Gastrocnemius medialis (tissue), 4 donors: ENCODE measurements around the gene HACL1.
A peak's percentile ranks its signal among the peaks of the same experiment; 100 is the strongest.

Source experiments
- POLR2A ChIP-seq, 2 donors: fragments of 450-650 bp; IDR thresholded peaks; one replicate each; pipeline ENCODE4 v1.6.1; 2017; ENCODE audit warnings: antibody characterized with exemption in 2 of 2, mild to moderate bottlenecking in 2 of 2, moderate library complexity in 2 of 2
- TF ChIP-seq, protein P1 (sequence below), 5 experiments: fragments of 450-650 bp in 3 of 5; fragments of 200-600 bp in 2 of 5; sonication (generic) in 2 of 5; IDR thresholded peaks in 4 of 5; conservative IDR thresholded peaks in 1 of 5; 1 replicate in 4 of 5; 2 replicates in 1 of 5; pipeline ENCODE4 v1.5.1; 2016 to 2019; ENCODE audit warnings: antibody characterized with exemption in 5 of 5, mild to moderate bottlenecking in 3 of 5, moderate library complexity in 3 of 5

DNA sequence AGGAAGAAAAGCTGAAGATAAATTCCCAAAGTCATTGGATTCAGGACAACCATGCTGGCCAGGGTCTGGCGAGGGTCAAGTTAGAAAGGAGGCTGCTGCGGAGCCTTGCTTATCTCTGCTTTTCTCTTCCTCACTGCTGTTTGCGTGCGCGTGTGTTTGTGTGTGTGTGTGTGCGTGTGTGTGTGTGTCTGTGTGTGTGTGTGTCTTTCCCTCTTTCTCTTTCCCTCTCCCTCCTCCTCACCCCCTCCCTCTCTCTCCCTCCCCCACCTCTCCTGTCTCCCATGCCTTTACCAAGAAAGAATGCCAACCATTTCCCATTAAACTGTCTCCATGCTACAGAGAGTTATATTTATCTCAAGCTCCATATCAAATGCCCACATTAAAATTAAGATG is 79.8 kb downstream of the HACL1 start, which contains the start of gene COLQ:
- TF ChIP-seq, protein P1, sequence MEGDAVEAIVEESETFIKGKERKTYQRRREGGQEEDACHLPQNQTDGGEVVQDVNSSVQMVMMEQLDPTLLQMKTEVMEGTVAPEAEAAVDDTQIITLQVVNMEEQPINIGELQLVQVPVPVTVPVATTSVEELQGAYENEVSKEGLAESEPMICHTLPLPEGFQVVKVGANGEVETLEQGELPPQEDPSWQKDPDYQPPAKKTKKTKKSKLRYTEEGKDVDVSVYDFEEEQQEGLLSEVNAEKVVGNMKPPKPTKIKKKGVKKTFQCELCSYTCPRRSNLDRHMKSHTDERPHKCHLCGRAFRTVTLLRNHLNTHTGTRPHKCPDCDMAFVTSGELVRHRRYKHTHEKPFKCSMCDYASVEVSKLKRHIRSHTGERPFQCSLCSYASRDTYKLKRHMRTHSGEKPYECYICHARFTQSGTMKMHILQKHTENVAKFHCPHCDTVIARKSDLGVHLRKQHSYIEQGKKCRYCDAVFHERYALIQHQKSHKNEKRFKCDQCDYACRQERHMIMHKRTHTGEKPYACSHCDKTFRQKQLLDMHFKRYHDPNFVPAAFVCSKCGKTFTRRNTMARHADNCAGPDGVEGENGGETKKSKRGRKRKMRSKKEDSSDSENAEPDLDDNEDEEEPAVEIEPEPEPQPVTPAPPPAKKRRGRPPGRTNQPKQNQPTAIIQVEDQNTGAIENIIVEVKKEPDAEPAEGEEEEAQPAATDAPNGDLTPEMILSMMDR (IDR thresholded peaks at IDR 0.05 in 4 of 5, conservative IDR thresholded peaks at IDR 0.05 in 1 of 5), result no peak
- TF ChIP-seq POLR2A (IDR thresholded peaks at IDR 0.05), result peak in 1 of 2 donors; percentile 7
